ENCODE data around the gene NOL4L. TPM values are rescaled to one million over a fixed set of nuclear protein-coding genes. Genes with fewer than 3 reads are reported as not detected.

NOL4L gene
- total RNA-seq, 2 experiments from 2014 or later = 53.1 to 55.6 TPM

- Mint-ChIP-seq H3K27me3 (no peaks in the 10 kb centered on the region), H3K4me1 (ENCODE audit: low read depth) (peaks cover 35% of the 10 kb centered on the region), H3K4me3 (no peak overlapping the region), H3K27ac (no peak overlapping the region), H3K36me3 (ENCODE audit: low read depth) (peaks cover 8% of the 10 kb centered on the region), H3K9me3 (no peaks in the 10 kb centered on the region)
- DNase-seq (no peak), ATAC-seq (ENCODE audit: poor library complexity) (no peak)
- H3K27ac ChIP-seq (ENCODE audit: low read depth in 1 of 2, low read length in 2 of 2) = peak overlapping the region in 1 of 2 donors; percentile 26
- no peak overlapping the region for H3K4me3 ChIP-seq (ENCODE audit: low read length)
- ChIA-PET POLR2A (interaction anchor here (1.4 kb wide), 1 partner anchor 28 kb away, joined by 3 read pairs; no protein-coding TSS in a partner anchor), CTCF (no interaction called here)
- no peaks in the 10 kb centered on the region for H3K27me3 ChIP-seq (ENCODE audit: control insufficient read depth in 1 of 2, insufficient read depth in 2 of 2, low read length in 2 of 2)
- TF ChIP-seq, protein P1, sequence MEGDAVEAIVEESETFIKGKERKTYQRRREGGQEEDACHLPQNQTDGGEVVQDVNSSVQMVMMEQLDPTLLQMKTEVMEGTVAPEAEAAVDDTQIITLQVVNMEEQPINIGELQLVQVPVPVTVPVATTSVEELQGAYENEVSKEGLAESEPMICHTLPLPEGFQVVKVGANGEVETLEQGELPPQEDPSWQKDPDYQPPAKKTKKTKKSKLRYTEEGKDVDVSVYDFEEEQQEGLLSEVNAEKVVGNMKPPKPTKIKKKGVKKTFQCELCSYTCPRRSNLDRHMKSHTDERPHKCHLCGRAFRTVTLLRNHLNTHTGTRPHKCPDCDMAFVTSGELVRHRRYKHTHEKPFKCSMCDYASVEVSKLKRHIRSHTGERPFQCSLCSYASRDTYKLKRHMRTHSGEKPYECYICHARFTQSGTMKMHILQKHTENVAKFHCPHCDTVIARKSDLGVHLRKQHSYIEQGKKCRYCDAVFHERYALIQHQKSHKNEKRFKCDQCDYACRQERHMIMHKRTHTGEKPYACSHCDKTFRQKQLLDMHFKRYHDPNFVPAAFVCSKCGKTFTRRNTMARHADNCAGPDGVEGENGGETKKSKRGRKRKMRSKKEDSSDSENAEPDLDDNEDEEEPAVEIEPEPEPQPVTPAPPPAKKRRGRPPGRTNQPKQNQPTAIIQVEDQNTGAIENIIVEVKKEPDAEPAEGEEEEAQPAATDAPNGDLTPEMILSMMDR (IDR thresholded peaks at IDR 0.05) = no peak
- H3K36me3 ChIP-seq (ENCODE audit: insufficient read depth, low read length) = peaks cover 35% of the 10 kb centered on the region
- H3K4me1 ChIP-seq (ENCODE audit: insufficient read depth, low read length) = peaks cover 64% of the 10 kb centered on the region
- intact Hi-C loops (cut with DNase I, micrococcal nuclease) = no loop called here
- peaks cover 0 to 10% of the 10 kb centered on the region in 2 experiments for H3K9me3 ChIP-seq (ENCODE audit: control insufficient read depth in 1 of 2, insufficient read depth in 1 of 2, low read length in 2 of 2)
Observed at GRCh38 chr20:32567384-32568178, 17.6 kb downstream of the NOL4L start.

GRCh38 chr20:32566379-32567374 lies 18.5 kb downstream of the NOL4L start:
- DNase-seq (no peak), ATAC-seq (ENCODE audit: poor library complexity) (no peak)
- Histone ChIP-seq H3K27ac (ENCODE audit: low read depth in 1 of 2, low read length in 2 of 2) (peak overlapping the region in 1 of 2 donors; percentile 26), H3K27me3 (ENCODE audit: control insufficient read depth in 1 of 2, insufficient read depth in 2 of 2, low read length in 2 of 2) (no peaks in the 10 kb centered on the region), H3K4me1 (ENCODE audit: insufficient read depth, low read length) (peaks cover 64% of the 10 kb centered on the region), H3K36me3 (ENCODE audit: insufficient read depth, low read length) (peaks cover 29% of the 10 kb centered on the region), H3K9me3 (ENCODE audit: control insufficient read depth in 1 of 2, insufficient read depth in 1 of 2, low read length in 2 of 2) (peaks cover 0 to 10% of the 10 kb centered on the region in 2 experiments), H3K4me3 (ENCODE audit: low read length) (no peak overlapping the region)
- Mint-ChIP-seq H3K9me3 (no peaks in the 10 kb centered on the region), H3K36me3 (ENCODE audit: low read depth) (peaks cover 13% of the 10 kb centered on the region), H3K27ac (no peak overlapping the region), H3K27me3 (no peaks in the 10 kb centered on the region), H3K4me1 (ENCODE audit: low read depth) (peaks cover 35% of the 10 kb centered on the region), H3K4me3 (no peak overlapping the region)
- ChIA-PET CTCF (interaction anchor here (1.4 kb wide), 1 partner anchor 22 kb away, joined by 4 read pairs; no protein-coding TSS in a partner anchor), POLR2A (interaction anchor here (0.9 to 1.4 kb wide), 3 partner anchors 12 to 27 kb away, joined by 3 to 4 read pairs (median 3); no protein-coding TSS in a partner anchor)
- intact Hi-C loops (cut with DNase I, micrococcal nuclease) = no loop called here
- TF ChIP-seq, protein P1 (IDR thresholded peaks at IDR 0.05) = no peak

DNA sequence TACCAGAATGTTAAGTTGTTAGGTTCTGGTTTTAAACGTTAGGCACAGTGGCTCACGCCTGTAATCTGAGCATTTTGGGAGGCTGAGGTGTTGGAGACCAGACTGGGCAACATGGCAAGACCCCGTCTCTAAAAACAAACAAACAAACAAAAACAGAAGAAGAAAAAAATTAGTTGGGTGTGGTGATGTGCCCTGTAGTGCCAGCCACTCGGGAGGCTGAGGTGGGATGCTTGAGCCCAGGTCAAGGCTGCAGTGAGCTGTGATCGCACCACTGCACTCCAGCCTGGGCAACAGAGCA lies 19.4 kb downstream of the NOL4L start:
- Mint-ChIP-seq H3K36me3 (ENCODE audit: low read depth) (peaks cover 13% of the 10 kb centered on the region), H3K4me3 (no peak overlapping the region), H3K27me3 (no peaks in the 10 kb centered on the region), H3K4me1 (ENCODE audit: low read depth) (peaks cover 35% of the 10 kb centered on the region), H3K27ac (no peak overlapping the region), H3K9me3 (no peaks in the 10 kb centered on the region)
- TF ChIP-seq, protein P1 (IDR thresholded peaks at IDR 0.05) = no peak
- Histone ChIP-seq H3K27me3 (ENCODE audit: control insufficient read depth in 1 of 2, insufficient read depth in 2 of 2, low read length in 2 of 2) (no peaks in the 10 kb centered on the region), H3K4me3 (ENCODE audit: low read length) (no peak overlapping the region), H3K9me3 (ENCODE audit: control insufficient read depth in 1 of 2, insufficient read depth in 1 of 2, low read length in 2 of 2) (peaks cover 0 to 10% of the 10 kb centered on the region in 2 experiments), H3K36me3 (ENCODE audit: insufficient read depth, low read length) (peaks cover 27% of the 10 kb centered on the region), H3K27ac (ENCODE audit: low read depth in 1 of 2, low read length in 2 of 2) (no peak overlapping the region), H3K4me1 (ENCODE audit: insufficient read depth, low read length) (peaks cover 64% of the 10 kb centered on the region)
- ChIA-PET CTCF (interaction anchor here (0.6 to 1.4 kb wide), 2 partner anchors 21 to 1456 kb away, joined by 3 to 4 read pairs; no protein-coding TSS in a partner anchor), POLR2A (interaction anchor here (1.5 to 1.8 kb wide), 2 partner anchors 11 to 26 kb away, joined by 3 to 6 read pairs; no protein-coding TSS in a partner anchor)
- no peak for ATAC-seq (ENCODE audit: poor library complexity)
- DNase-seq = no peak
- intact Hi-C loops (cut with DNase I, micrococcal nuclease) = no loop called here
